GM21528 (cell line): ENCODE measurements around the gene TMEM117.
A peak's percentile ranks its signal among the peaks of the same experiment; 100 is the strongest.
"Not testable (repeated sequence)": the region's sequence is repeated elsewhere in the genome, so short reads cannot be mapped to it uniquely, and the experiment has no call there.

ENCODE experiments used
- ATAC-seq: cut with Tn5 transposase; IDR thresholded peaks from one replicate; pipeline ENCODE4 v1.9.1; 2021; ENCODE audit warnings: mild to moderate bottlenecking, moderate library complexity; ENCODE audit not compliant: unreplicated experiment, low FRiP score

TMEM117 gene

GRCh38 chr12:44002607-44003006 lies 166.7 kb downstream of the TMEM117 start:
- no peak for ATAC-seq

- no peak for ATAC-seq
These were observed 167.8 kb downstream of the TMEM117 start for GRCh38 chr12:44003721-44004120.

- ATAC-seq: peak; percentile 83
These were observed 179.6 kb downstream of the TMEM117 start for GRCh38 chr12:44015333-44015941.

- no peak for ATAC-seq
These were observed 181.3 kb downstream of the TMEM117 start for GRCh38 chr12:44017216-44017615.

- ATAC-seq: no peak
These were observed 183.2 kb downstream of the TMEM117 start for GRCh38 chr12:44019118-44019517.

GRCh38 chr12:44020555-44020954 lies 184.7 kb downstream of the TMEM117 start:
- no peak for ATAC-seq

- peak; percentile 90 for ATAC-seq
These were observed 185.6 kb downstream of the TMEM117 start for GRCh38 chr12:44021471-44021971.

GRCh38 chr12:44025499-44025898 lies 189.6 kb downstream of the TMEM117 start:
- no peak for ATAC-seq

- no peak for ATAC-seq
These were observed 190.2 kb downstream of the TMEM117 start for GRCh38 chr12:44026046-44026445.

GRCh38 chr12:44026926-44027325 lies 191.0 kb downstream of the TMEM117 start:
- not testable (repeated sequence) for ATAC-seq

GRCh38 chr12:44029194-44029593 lies 193.3 kb downstream of the TMEM117 start:
- ATAC-seq: no peak

GRCh38 chr12:44031472-44032185 lies 195.7 kb downstream of the TMEM117 start:
- no peak for ATAC-seq

- ATAC-seq: no peak
These were observed 199.0 kb downstream of the TMEM117 start for GRCh38 chr12:44034906-44035305.

GRCh38 chr12:44036875-44037443 lies 201.1 kb downstream of the TMEM117 start:
- ATAC-seq: no peak

GRCh38 chr12:44038411-44038810 lies 202.5 kb downstream of the TMEM117 start:
- ATAC-seq: no peak

GRCh38 chr12:44044491-44044890 lies 208.6 kb downstream of the TMEM117 start:
- not testable (repeated sequence) for ATAC-seq

GRCh38 chr12:44046732-44047417 lies 211.0 kb downstream of the TMEM117 start:
- ATAC-seq: no peak

- ATAC-seq: no peak
These were observed 216.7 kb downstream of the TMEM117 start for GRCh38 chr12:44052554-44052953.

GRCh38 chr12:44053549-44054127 lies 217.8 kb downstream of the TMEM117 start:
- ATAC-seq: no peak

GRCh38 chr12:44054281-44054680 lies 218.4 kb downstream of the TMEM117 start:
- ATAC-seq: no peak

GRCh38 chr12:44058366-44058765 lies 222.5 kb downstream of the TMEM117 start:
- ATAC-seq: no peak
